Immature natural killer cell (primary cell): ENCODE results near the gene POLR2J3. TPM values are rescaled to one million over a fixed set of nuclear protein-coding genes. Genes with fewer than 3 reads are reported as not detected.
"Not testable (repeated sequence)": the region's sequence is repeated elsewhere in the genome, so short reads cannot be mapped to it uniquely, and the experiment has no call there.

ENCODE experiments used
- DNase-seq, 3 donors: peaks; one replicate each; pipeline ENCODE4 v3.0.0; 2022; ENCODE audit warnings: mixed read lengths in 1 of 3
- H3K27ac Mint-ChIP-seq, 6 donors: one replicate each; pipeline ENCODE4 v1.8.0; 2020; ENCODE audit warnings: mixed read lengths in 6 of 6, mild to moderate bottlenecking in 5 of 6, inconsistent platforms in 4 of 6, moderate library complexity in 3 of 6
- H3K27me3 Mint-ChIP-seq, 3 donors: one replicate each; pipeline ENCODE4 v1.8.0; 2020 to 2021; ENCODE audit warnings: low read depth in 3 of 3, mild to moderate bottlenecking in 3 of 3, mixed read lengths in 3 of 3, moderate library complexity in 3 of 3, inconsistent platforms in 1 of 3
- H3K36me3 Mint-ChIP-seq, 3 donors: one replicate each; pipeline ENCODE4 v1.8.0; 2020; ENCODE audit warnings: mixed read lengths in 3 of 3, inconsistent platforms in 2 of 3, mild to moderate bottlenecking in 2 of 3
- H3K4me1 Mint-ChIP-seq, 2 donors: one replicate each; pipeline ENCODE4 v1.8.0; 2020; ENCODE audit warnings: inconsistent platforms in 2 of 2, mild to moderate bottlenecking in 2 of 2, mixed read lengths in 2 of 2, moderate library complexity in 1 of 2
- H3K4me3 Mint-ChIP-seq, 5 donors: one replicate each; pipeline ENCODE4 v1.8.0; 2020; ENCODE audit warnings: mild to moderate bottlenecking in 5 of 5, mixed read lengths in 5 of 5, inconsistent platforms in 3 of 5, moderate library complexity in 3 of 5
- H3K9me3 Mint-ChIP-seq, 6 donors: one replicate each; pipeline ENCODE4 v1.8.0; 2020; ENCODE audit warnings: mild to moderate bottlenecking in 6 of 6, mixed read lengths in 6 of 6, inconsistent platforms in 4 of 6, moderate library complexity in 3 of 6
- polyA plus RNA-seq, 3 donors: library from polyadenylated mRNA; unstranded; fragments of 300-500 nt; fragmentation: Illumina TruSeq; gene quantifications; one replicate each; pipeline ENCODE4 v1.2.3, GENCODE V29; 2021

Gene POLR2J3
- 10 to 100 TPM; 13.5 to 44.4 (median 29.4) TPM for polyA plus RNA-seq

GRCh38 chr7:102572261-102573239, at the start of gene POLR2J3:
TSS of gene POLR2J3 (minus strand) at chr7:102572583. CDS start at chr7:102572521, 62 bp downstream.
- not testable (repeated sequence) for H3K27me3 Mint-ChIP-seq, H3K36me3 Mint-ChIP-seq, H3K4me1 Mint-ChIP-seq, H3K9me3 Mint-ChIP-seq
- H3K4me3 Mint-ChIP-seq = peak within 1 kb of the TSS; percentile 76 to 92 (median 90)
- peak; percentile 100 for DNase-seq
- H3K27ac Mint-ChIP-seq = peak within 1 kb of the TSS; percentile 63 to 94 (median 84)

- H3K27ac Mint-ChIP-seq, DNase-seq, H3K36me3 Mint-ChIP-seq, H3K9me3 Mint-ChIP-seq, H3K4me3 Mint-ChIP-seq, H3K27me3 Mint-ChIP-seq, H3K4me1 Mint-ChIP-seq: not testable (repeated sequence)
These were observed 45.7 kb upstream of the POLR2J3 start for GRCh38 chr7:102618122-102618521.

GRCh38 chr7:102616507-102617125, 44.2 kb upstream of the POLR2J3 start, which contains the start of gene RASA4:
TSS of gene RASA4 (minus strand) at chr7:102616756. CDS start at chr7:102616689, 67 bp downstream.
- peak within 1 kb of the TSS; percentile 35 to 68 (median 54) for H3K4me3 Mint-ChIP-seq
- H3K9me3 Mint-ChIP-seq, H3K27me3 Mint-ChIP-seq, H3K4me1 Mint-ChIP-seq, H3K27ac Mint-ChIP-seq, H3K36me3 Mint-ChIP-seq: not testable (repeated sequence)
- peak; percentile 39 to 46 (median 40) for DNase-seq

- not testable (repeated sequence) for H3K9me3 Mint-ChIP-seq, H3K4me1 Mint-ChIP-seq, DNase-seq, H3K27ac Mint-ChIP-seq, H3K36me3 Mint-ChIP-seq, H3K27me3 Mint-ChIP-seq, H3K4me3 Mint-ChIP-seq
These were observed 43.5 kb upstream of the POLR2J3 start for GRCh38 chr7:102615930-102616329.

- H3K27ac Mint-ChIP-seq, DNase-seq, H3K4me1 Mint-ChIP-seq, H3K9me3 Mint-ChIP-seq, H3K4me3 Mint-ChIP-seq, H3K27me3 Mint-ChIP-seq, H3K36me3 Mint-ChIP-seq: not testable (repeated sequence)
These were observed 42.5 kb upstream of the POLR2J3 start for GRCh38 chr7:102614873-102615272.

- not testable (repeated sequence) for H3K4me3 Mint-ChIP-seq, H3K36me3 Mint-ChIP-seq, H3K27me3 Mint-ChIP-seq, H3K27ac Mint-ChIP-seq, H3K9me3 Mint-ChIP-seq, DNase-seq, H3K4me1 Mint-ChIP-seq
These were observed 41.9 kb upstream of the POLR2J3 start for GRCh38 chr7:102614346-102614697.

- H3K4me1 Mint-ChIP-seq, DNase-seq, H3K4me3 Mint-ChIP-seq, H3K9me3 Mint-ChIP-seq, H3K27me3 Mint-ChIP-seq, H3K36me3 Mint-ChIP-seq, H3K27ac Mint-ChIP-seq: not testable (repeated sequence)
These were observed 41.4 kb upstream of the POLR2J3 start for GRCh38 chr7:102613575-102614345.

GRCh38 chr7:102611675-102612325, 39.4 kb upstream of the POLR2J3 start:
- H3K27me3 Mint-ChIP-seq, H3K4me1 Mint-ChIP-seq, H3K9me3 Mint-ChIP-seq, DNase-seq, H3K4me3 Mint-ChIP-seq, H3K27ac Mint-ChIP-seq, H3K36me3 Mint-ChIP-seq: not testable (repeated sequence)

- H3K9me3 Mint-ChIP-seq, H3K36me3 Mint-ChIP-seq, H3K4me3 Mint-ChIP-seq, H3K27ac Mint-ChIP-seq, H3K27me3 Mint-ChIP-seq, DNase-seq, H3K4me1 Mint-ChIP-seq: not testable (repeated sequence)
These were observed 38.8 kb upstream of the POLR2J3 start for GRCh38 chr7:102611013-102611674.

- not testable (repeated sequence) for H3K36me3 Mint-ChIP-seq, DNase-seq, H3K27ac Mint-ChIP-seq, H3K9me3 Mint-ChIP-seq, H3K27me3 Mint-ChIP-seq, H3K4me1 Mint-ChIP-seq
- H3K4me3 Mint-ChIP-seq = peak overlapping the region in 1 of 5 donors; percentile 46
These were observed 38.1 kb upstream of the POLR2J3 start for GRCh38 chr7:102610441-102610840.

GRCh38 chr7:102609734-102610133, 37.4 kb upstream of the POLR2J3 start:
- H3K9me3 Mint-ChIP-seq, H3K4me1 Mint-ChIP-seq, DNase-seq, H3K27me3 Mint-ChIP-seq, H3K36me3 Mint-ChIP-seq, H3K4me3 Mint-ChIP-seq, H3K27ac Mint-ChIP-seq: not testable (repeated sequence)

GRCh38 chr7:102606848-102607247, 34.5 kb upstream of the POLR2J3 start:
- not testable (repeated sequence) for H3K9me3 Mint-ChIP-seq, H3K27ac Mint-ChIP-seq, DNase-seq, H3K4me1 Mint-ChIP-seq, H3K4me3 Mint-ChIP-seq, H3K27me3 Mint-ChIP-seq, H3K36me3 Mint-ChIP-seq

- not testable (repeated sequence) for H3K4me3 Mint-ChIP-seq, H3K9me3 Mint-ChIP-seq, H3K4me1 Mint-ChIP-seq, H3K36me3 Mint-ChIP-seq, H3K27ac Mint-ChIP-seq, H3K27me3 Mint-ChIP-seq, DNase-seq
These were observed 32.2 kb upstream of the POLR2J3 start for GRCh38 chr7:102604431-102605145.
